GM19193 (cell line): ENCODE measurements around the gene SAFB.

Source experiments
- POLR2A ChIP-seq: IDR thresholded peaks from 4 replicates; pipeline ENCODE4 v1.6.1; 2011; ENCODE audit not compliant: insufficient read depth, insufficient read length; ENCODE audit errors: extremely low read depth

Gene SAFB

GRCh38 chr19:5703819-5704818, 81.2 kb downstream of the SAFB start:
- no peak for TF ChIP-seq POLR2A

- no peak for TF ChIP-seq POLR2A
Measured at GRCh38 chr19:5705552-5705951, 82.7 kb downstream of the SAFB start.

- no peak for TF ChIP-seq POLR2A
Measured at GRCh38 chr19:5706876-5707573, 84.1 kb downstream of the SAFB start.

- no peak for TF ChIP-seq POLR2A
Measured at GRCh38 chr19:5707576-5708575, 85.0 kb downstream of the SAFB start.

- TF ChIP-seq POLR2A = no peak
Measured at GRCh38 chr19:5711025-5711424, 88.1 kb downstream of the SAFB start.

GRCh38 chr19:5711713-5712161, 88.9 kb downstream of the SAFB start:
- no peak for TF ChIP-seq POLR2A

GRCh38 chr19:5713228-5713627, 90.3 kb downstream of the SAFB start:
- TF ChIP-seq POLR2A = no peak

- TF ChIP-seq POLR2A = no peak
Measured at GRCh38 chr19:5714816-5715215, 91.9 kb downstream of the SAFB start.

GRCh38 chr19:5717215-5717935, 94.5 kb downstream of the SAFB start:
- no peak for TF ChIP-seq POLR2A
